ENCODE results near the gene CC2D2B. TPM values are rescaled to one million over a fixed set of nuclear protein-coding genes. Genes with fewer than 3 reads are reported as not detected.

Gene CC2D2B
- total and polyA plus RNA-seq, 2 of the 8 experiments (the other 6 are each of a cell fraction or from before 2014, with no cell fraction given), result 0.09 to 0.71 TPM

DNA sequence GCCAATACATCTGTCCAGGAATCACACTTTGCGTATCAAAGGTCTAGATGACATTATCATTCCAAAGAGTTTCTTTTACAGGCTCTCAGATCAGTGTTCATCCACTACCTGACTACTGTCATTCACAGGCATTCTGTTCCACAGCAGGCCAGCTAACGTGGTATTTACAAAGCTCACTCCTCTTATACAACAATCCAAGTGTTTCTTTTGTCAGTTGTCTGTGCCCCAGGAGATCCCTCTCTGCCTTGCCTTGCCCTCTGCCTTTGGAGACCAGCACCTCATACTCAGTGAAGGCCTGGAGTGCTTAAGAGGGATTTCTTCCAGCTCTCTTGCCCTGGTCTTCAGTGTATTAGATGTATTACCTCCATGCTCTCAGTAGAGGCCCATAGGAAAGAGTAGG is 34.6 kb upstream of the CC2D2B start:
- no peak overlapping the region for H3K4me3 ChIP-seq (ENCODE audit: extremely low read depth in 1 of 4, insufficient read depth in 2 of 4, low read depth in 3 of 4, low read length in 4 of 4)

More for the DNA sequence above, 34.6 kb upstream of the CC2D2B start:
- H3K56ac ChIP-seq (replicated peaks; ENCODE audit: insufficient read length, low read depth, low read length), result no peak overlapping the region
- ChIA-PET POLR2A (ENCODE audit: partially characterized antibody) (interaction anchor here (1.0 to 1.1 kb wide), 2 partner anchors 35 to 181 kb away, joined by 3 to 4 read pairs; partner anchors contain the start of gene CC2D2B), CTCF (ENCODE audit: partially characterized antibody) (interaction anchor here (0.8 to 2.2 kb wide), 7 partner anchors 8 to 180 kb away, joined by 3 to 5 read pairs (median 4); partner anchors contain the start of gene TCTN3)
- no peak overlapping the region for H2AFZ ChIP-seq (ENCODE audit: low read length)
- no peak overlapping the region for H2BK20ac ChIP-seq (ENCODE audit: low read length)
- peaks cover 0 to 28% (median 4%) of the 10 kb centered on the region in 4 experiments; a peak in 6 of 8 replicates for H3K36me3 ChIP-seq (ENCODE audit: control insufficient read depth in 2 of 4, insufficient read depth in 4 of 4, low read length in 3 of 4)
- no peaks in the 10 kb centered on the region for H3K23me2 ChIP-seq (ENCODE audit: low read depth, low read length)
- FAIRE-seq, result no peak
- H3K4ac ChIP-seq (replicated peaks; ENCODE audit: insufficient read length, low read depth, low read length), result no peak overlapping the region
- H2BK12ac ChIP-seq (ENCODE audit: low read depth, low read length), result no peak overlapping the region
- 79% methylated on average over 2 of the region's 2 CpGs; no CpG with 5 or more reads in 1 of the 2 experiments for WGBS, 2 experiments (ENCODE audit: extremely low coverage in 1 of 2, insufficient coverage in 1 of 2, insufficient read length in 1 of 2, insufficient replicate concordance in 2 of 2, low coverage in 1 of 2, low lambda C conversion rate in 2 of 2, missing lambda C conversion rate in 1 of 2)
- no peaks in the 10 kb centered on the region for H3K79me2 ChIP-seq (ENCODE audit: control insufficient read depth in 1 of 2, insufficient read depth in 2 of 2, low read length in 2 of 2)
- H3K27me3 ChIP-seq (replicated peaks in 1 of 4; ENCODE audit: control insufficient read depth in 3 of 4, extremely low read depth in 1 of 4, insufficient read depth in 3 of 4, low read length in 3 of 4), result no peaks in the 10 kb centered on the region
- no peak overlapping the region for H2BK5ac ChIP-seq (ENCODE audit: low read depth, low read length)
- no peak overlapping the region for H3K18ac ChIP-seq (ENCODE audit: extremely low read depth, low read length)
- H2AK5ac ChIP-seq (ENCODE audit: low read depth, low read length), result no peak overlapping the region
- no peak overlapping the region for H4K5ac ChIP-seq (ENCODE audit: insufficient read length, low read depth, low read length)
- H3K9ac ChIP-seq (replicated peaks in 1 of 4; ENCODE audit: extremely low read depth in 1 of 4, low read depth in 3 of 4, low read length in 3 of 4), result no peak overlapping the region
- TF ChIP-seq CHD1 (IDR thresholded peaks at IDR 0.05; ENCODE audit: low read depth, low read length), result no peak
- no peak for TF ChIP-seq CTBP2 (IDR thresholded peaks at IDR 0.05; ENCODE audit: borderline replicate concordance, insufficient read depth, insufficient read length, low read length)
- TF ChIP-seq SP1 (IDR thresholded peaks at IDR 0.05; ENCODE audit: low read depth, low read length), result no peak
- TF ChIP-seq KDM4A (IDR thresholded peaks at IDR 0.05; ENCODE audit: low read depth, low read length, severe bottlenecking), result no peak
- H3K14ac ChIP-seq (ENCODE audit: insufficient read length), result no peak overlapping the region
- H2BK120ac ChIP-seq (replicated peaks; ENCODE audit: low read depth, low read length), result no peak overlapping the region
- no peaks in the 10 kb centered on the region for H4K20me1 ChIP-seq (replicated peaks in 1 of 2; ENCODE audit: control insufficient read depth in 1 of 2, insufficient read depth in 2 of 2, low read length in 2 of 2)
- no peak overlapping the region for H3K23ac ChIP-seq (ENCODE audit: insufficient read length)
- H4K8ac ChIP-seq (ENCODE audit: extremely low read depth, insufficient read depth, low read length), result no peak overlapping the region
- H2BK15ac ChIP-seq (ENCODE audit: low read length), result no peak overlapping the region
- DNase-seq (ENCODE audit: low read depth in 1 of 2, low spot score in 2 of 2), result no peak
- no peaks in the 10 kb centered on the region for H3K79me1 ChIP-seq (ENCODE audit: low read depth, low read length)
- H3K4me2 ChIP-seq (ENCODE audit: insufficient read depth in 1 of 2, low read depth in 2 of 2, low read length in 2 of 2), result no peak overlapping the region
- peaks cover 8 to 15% of the 10 kb centered on the region in 2 experiments for H3K9me3 ChIP-seq (ENCODE audit: insufficient read depth in 2 of 2, low read depth in 1 of 2, low read length in 1 of 2)
- no peak overlapping the region for H4K91ac ChIP-seq (replicated peaks; ENCODE audit: insufficient read length, low read length)
- H3K4me1 ChIP-seq (replicated peaks in 1 of 4; ENCODE audit: control insufficient read depth in 3 of 4, insufficient read depth in 4 of 4, low read length in 3 of 4), result no peaks in the 10 kb centered on the region
- H3K27ac ChIP-seq (ENCODE audit: low read depth, low read length), result no peak overlapping the region

All from H1 (cell line).